ENCODE measurements around the gene HS3ST3B1. TPM values are rescaled to one million over a fixed set of nuclear protein-coding genes. Genes with fewer than 3 reads are reported as not detected.

The HS3ST3B1 gene
- total and polyA plus RNA-seq, 8 donors: 1.9 to 6.7 (median 2.6) TPM

DNA sequence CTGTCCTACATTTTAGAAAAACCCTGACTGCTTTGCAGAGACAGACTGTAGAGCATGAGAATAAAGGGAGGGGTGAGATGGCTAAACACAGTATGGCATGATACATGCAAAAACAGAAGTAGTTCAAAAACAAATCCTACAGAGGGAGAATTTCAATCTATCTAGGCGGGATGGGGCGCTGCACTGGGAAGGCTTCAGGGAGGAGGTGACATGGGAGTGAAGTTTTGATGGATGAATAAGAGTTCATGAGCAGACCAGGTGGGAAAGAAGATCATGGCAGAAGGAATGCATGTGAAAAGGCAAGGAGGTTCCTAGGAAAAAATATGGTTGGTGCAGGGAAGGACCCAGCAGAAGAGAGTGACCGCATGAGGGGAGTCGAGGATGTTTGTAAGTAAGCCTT is 19.2 kb downstream of the HS3ST3B1 start:
- Histone ChIP-seq H3K27ac (no peak overlapping the region), H3K4me3 (no peak overlapping the region), H3K36me3 (no peaks in the 10 kb centered on the region), H3K27me3 (peaks cover 0 to 15% of the 10 kb centered on the region in 2 donors), H3K4me1 (peaks cover 0 to 14% of the 10 kb centered on the region in 2 donors), H3K9me3 (no peaks in the 10 kb centered on the region)
- DNase-seq: no peak
- intact Hi-C loops (cut with DNase I): no loop called here
- no peak for ATAC-seq
- TF ChIP-seq, protein P1, sequence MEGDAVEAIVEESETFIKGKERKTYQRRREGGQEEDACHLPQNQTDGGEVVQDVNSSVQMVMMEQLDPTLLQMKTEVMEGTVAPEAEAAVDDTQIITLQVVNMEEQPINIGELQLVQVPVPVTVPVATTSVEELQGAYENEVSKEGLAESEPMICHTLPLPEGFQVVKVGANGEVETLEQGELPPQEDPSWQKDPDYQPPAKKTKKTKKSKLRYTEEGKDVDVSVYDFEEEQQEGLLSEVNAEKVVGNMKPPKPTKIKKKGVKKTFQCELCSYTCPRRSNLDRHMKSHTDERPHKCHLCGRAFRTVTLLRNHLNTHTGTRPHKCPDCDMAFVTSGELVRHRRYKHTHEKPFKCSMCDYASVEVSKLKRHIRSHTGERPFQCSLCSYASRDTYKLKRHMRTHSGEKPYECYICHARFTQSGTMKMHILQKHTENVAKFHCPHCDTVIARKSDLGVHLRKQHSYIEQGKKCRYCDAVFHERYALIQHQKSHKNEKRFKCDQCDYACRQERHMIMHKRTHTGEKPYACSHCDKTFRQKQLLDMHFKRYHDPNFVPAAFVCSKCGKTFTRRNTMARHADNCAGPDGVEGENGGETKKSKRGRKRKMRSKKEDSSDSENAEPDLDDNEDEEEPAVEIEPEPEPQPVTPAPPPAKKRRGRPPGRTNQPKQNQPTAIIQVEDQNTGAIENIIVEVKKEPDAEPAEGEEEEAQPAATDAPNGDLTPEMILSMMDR (IDR thresholded peaks at IDR 0.05): no peak

DNA sequence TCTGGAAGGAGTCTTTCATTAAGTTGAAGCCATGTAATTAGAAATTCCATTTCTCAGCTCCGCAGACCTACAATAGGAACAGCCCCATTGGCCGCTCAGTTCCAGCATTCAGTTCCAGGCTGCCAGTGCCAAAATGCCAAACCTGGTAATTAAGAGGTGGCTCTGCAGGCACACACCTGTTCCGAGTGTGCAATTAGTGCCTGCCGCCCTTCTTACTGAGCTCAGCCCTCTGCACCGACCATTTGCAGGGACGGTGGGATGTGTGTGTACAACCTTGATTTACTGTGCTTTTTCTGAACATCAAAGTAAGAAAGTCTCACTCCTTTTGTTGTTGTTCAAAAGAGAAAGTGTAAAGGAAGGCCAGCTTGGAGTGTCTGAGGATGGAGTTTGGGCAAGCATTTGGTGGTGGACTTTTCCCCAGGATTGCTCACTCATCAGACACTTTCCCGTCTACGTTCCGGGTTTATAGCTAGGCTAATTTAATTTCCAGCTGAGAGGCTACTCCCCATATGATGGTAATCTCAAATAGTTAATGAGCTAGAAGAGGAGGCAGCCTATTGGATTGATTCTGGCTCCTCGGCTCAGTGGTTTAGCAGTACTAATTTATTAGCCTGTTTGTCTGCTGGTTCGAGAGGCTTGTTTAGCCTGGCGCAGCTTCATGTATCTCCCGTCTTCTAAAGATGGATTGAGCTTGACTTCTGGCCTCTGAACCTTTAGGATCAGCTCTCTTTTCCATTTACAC is 20.0 kb downstream of the HS3ST3B1 start:
- Histone ChIP-seq H3K4me3 (no peak overlapping the region), H3K9me3 (no peaks in the 10 kb centered on the region), H3K36me3 (no peaks in the 10 kb centered on the region), H3K4me1 (peaks cover 0 to 12% of the 10 kb centered on the region in 2 donors), H3K27me3 (peaks cover 0 to 15% of the 10 kb centered on the region in 2 donors), H3K27ac (no peak overlapping the region)
- no peak for ATAC-seq
- intact Hi-C loops (cut with DNase I): no loop called here
- TF ChIP-seq, protein P1 (IDR thresholded peaks at IDR 0.05): no peak
- DNase-seq: no peak

DNA sequence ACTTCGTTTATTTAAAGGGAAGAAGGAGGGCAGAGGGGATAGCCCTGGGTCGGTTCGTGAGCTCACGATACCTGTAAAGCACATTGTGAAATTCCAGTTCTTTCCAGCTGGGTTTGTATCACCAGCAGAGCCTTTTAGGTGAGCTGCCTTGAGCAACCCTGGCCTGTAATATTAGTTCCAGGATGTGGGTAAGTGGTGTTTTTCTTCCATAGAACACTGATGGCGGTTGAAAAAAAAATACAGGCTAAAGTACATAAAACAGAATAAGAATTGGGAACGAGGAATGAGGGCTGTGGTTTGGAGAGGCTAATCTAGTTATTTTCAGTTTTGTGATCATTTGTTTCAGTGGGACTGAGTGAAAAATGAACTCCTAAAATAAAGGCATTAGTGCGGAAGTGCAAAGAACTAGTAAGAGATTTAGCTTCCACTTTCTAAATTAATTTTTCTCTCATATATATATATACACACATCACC is 20.6 kb downstream of the HS3ST3B1 start:
- peaks cover 0 to 15% of the 10 kb centered on the region in 2 donors for H3K27me3 ChIP-seq
- peaks cover 0 to 6% of the 10 kb centered on the region in 2 donors for H3K4me1 ChIP-seq
- intact Hi-C loops (cut with DNase I): no loop called here
- TF ChIP-seq, protein P1 (IDR thresholded peaks at IDR 0.05): no peak
- no peaks in the 10 kb centered on the region for H3K9me3 ChIP-seq
- no peaks in the 10 kb centered on the region for H3K36me3 ChIP-seq
- DNase-seq (no peak), ATAC-seq (no peak)
- H3K4me3 ChIP-seq: no peak overlapping the region
- no peak overlapping the region for H3K27ac ChIP-seq

GRCh38 chr17:14321980-14322776 is 21.3 kb downstream of the HS3ST3B1 start:
- intact Hi-C loops (cut with DNase I): no loop called here

More at GRCh38 chr17:14321980-14322776, 21.3 kb downstream of the HS3ST3B1 start:
- Histone ChIP-seq H3K4me1 (peaks cover 0 to 4% of the 10 kb centered on the region in 2 donors), H3K9me3 (no peaks in the 10 kb centered on the region), H3K36me3 (no peaks in the 10 kb centered on the region), H3K27ac (no peak overlapping the region), H3K4me3 (no peak overlapping the region), H3K27me3 (peaks cover 0 to 15% of the 10 kb centered on the region in 2 donors)
- DNase-seq: no peak
- ATAC-seq: no peak
- TF ChIP-seq, protein P1 (IDR thresholded peaks at IDR 0.05): no peak

Data from left lung (tissue), 10 donors.